Adrenal gland (tissue), 12 donors: ENCODE data around the gene PPP6C. TPM values are rescaled to one million over a fixed set of nuclear protein-coding genes. Genes with fewer than 3 reads are reported as not detected.
"Not testable (repeated sequence)": the region's sequence is repeated elsewhere in the genome, so short reads cannot be mapped to it uniquely, and the experiment has no call there.

Experiments
- DNase-seq, 7 donors: peaks; one replicate each; pipeline ENCODE4 v3.0.0-alpha.2; 2019 to 2020
- H3K27ac ChIP-seq, 5 donors: fragments of 200-600 bp; sonication (generic) in 4 of 5; 1 replicate in 3 of 5; 2 replicates in 2 of 5; pipeline versions ENCODE4 v1.5.1 to v1.8.0; 2016 to 2020; ENCODE audit warnings: mild to moderate bottlenecking in 1 of 5
- H3K27me3 ChIP-seq: fragments of 200-600 bp; 2 replicates; pipeline ENCODE4 v1.8.0; 2021
- H3K36me3 ChIP-seq, 2 donors: fragments of 200-600 bp; replicated peaks in 1 of 2; 1 replicate in 1 of 2; 2 replicates in 1 of 2; pipeline versions ENCODE4 v1.5.1 to v1.8.0; 2018 to 2022
- H3K4me1 ChIP-seq, 2 donors: fragments of 200-600 bp; replicated peaks in 1 of 2; 1 replicate in 1 of 2; 2 replicates in 1 of 2; pipeline versions ENCODE4 v1.5.1 to v1.8.0; 2018 to 2021
- H3K4me3 ChIP-seq, 4 donors: fragments of 200-600 bp; sonication (generic) in 3 of 4; one replicate each; pipeline ENCODE4 v1.5.1; 2016 to 2018
- H3K9me3 ChIP-seq, 3 donors: fragments of 200-600 bp; sonication (generic) in 1 of 3; replicated peaks in 1 of 3; 1 replicate in 2 of 3; 2 replicates in 1 of 3; pipeline versions ENCODE4 v1.5.1 to v1.8.0; 2016 to 2021
- POLR2A ChIP-seq, 2 donors: fragments of 450-650 bp; IDR thresholded peaks; one replicate each; pipeline ENCODE4 v1.6.1; 2017; ENCODE audit warnings: antibody characterized with exemption in 2 of 2, mild to moderate bottlenecking in 2 of 2, moderate library complexity in 1 of 2
- WGBS, 4 donors: extraction: QIAGEN DNeasy Blood & Tissue Kit in 2 of 4; methylation state at CpG; one replicate each; pipeline versions ENCODE4 v1.1.5 to v1.1.7; 2013 to 2017; 5-methylcytosine and 5-hydroxymethylcytosine counted together
- intact Hi-C, 2 donors: fragments of 100-400 bp; cut with DNase I; formaldehyde crosslinking; loops; one replicate each; pipeline versions ENCODE4 v1.14.1 to v1.15.0; 2022 to 2023
- polyA plus RNA-seq, 3 donors: library from polyadenylated mRNA; stranded (reverse); fragments of 200-250 nt in 2 of 3; fragments of 350-450 nt in 1 of 3; fragmentation: Illumina TruSeq in 1 of 3; extraction: RNeasy Lipid Tissue Mini Kit (QIAGEN cat#74804) in 1 of 3; gene quantifications; one replicate each; pipeline ENCODE4 v1.2.3, GENCODE V29; 2013 to 2014
- total RNA-seq, 9 donors: library from RNA; depleted of rRNA in 4 of 9; stranded (reverse); fragments of >200 nt in 4 of 9; fragments of 120-200 nt in 1 of 9; fragmentation: NEBNext Ultra II Directional in 1 of 9; extraction: Animal tissue kit (Norgen Biotek cat#: 25700) in 1 of 9; gene quantifications; one replicate each; pipeline versions ENCODE4 v1.1.0 to v1.2.4, GENCODE V29; 2013 to 2023
- TF ChIP-seq, protein P1 (sequence below), 6 experiments: fragments of 450-650 bp in 4 of 6; fragments of 200-600 bp in 2 of 6; sonication (generic) in 1 of 6; IDR thresholded peaks; 1 replicate in 5 of 6; 2 replicates in 1 of 6; pipeline versions ENCODE4 v1.5.1 to v1.8.0; 2016 to 2021; ENCODE audit warnings: antibody characterized with exemption in 6 of 6, mild to moderate bottlenecking in 2 of 6, moderate library complexity in 1 of 6
- donor health status: healthy with polysubstance abuse.
- donor health status: Bipolar disorder and iron deficiency.
- donor health status: DM: yes; HTN: yes; CAD: no.
- donor health status: DM: no; HTN: no; CAD: no.
- donor health status: DM: no; HTN: no; CAD: no.
- donor health status: DM: yes; HTN: yes; CAD: no.

Gene PPP6C
- total and polyA plus RNA-seq, 12 donors = 15.9 to 71.1 (median 46.3) TPM

DNA sequence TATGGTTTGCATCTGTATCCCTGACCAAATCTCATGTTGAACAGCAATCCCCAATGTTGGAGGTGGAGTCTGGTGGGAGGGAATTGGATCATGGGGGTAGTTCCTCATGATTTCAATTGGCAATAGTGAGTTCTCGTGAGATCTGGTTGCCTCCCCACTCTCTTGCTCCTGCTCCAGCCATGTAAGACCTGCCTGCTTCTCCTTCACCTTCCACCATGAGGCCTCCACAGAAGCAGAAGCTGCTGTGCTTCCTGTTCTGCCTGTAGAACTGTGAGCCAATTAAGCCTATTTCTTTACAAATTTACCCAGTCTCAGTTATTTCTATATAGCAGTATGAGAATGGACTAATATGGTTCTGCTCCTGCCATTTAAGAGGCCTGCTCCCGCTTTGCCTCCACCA, 79.1 kb downstream of the PPP6C start:
- TF ChIP-seq, protein P1, sequence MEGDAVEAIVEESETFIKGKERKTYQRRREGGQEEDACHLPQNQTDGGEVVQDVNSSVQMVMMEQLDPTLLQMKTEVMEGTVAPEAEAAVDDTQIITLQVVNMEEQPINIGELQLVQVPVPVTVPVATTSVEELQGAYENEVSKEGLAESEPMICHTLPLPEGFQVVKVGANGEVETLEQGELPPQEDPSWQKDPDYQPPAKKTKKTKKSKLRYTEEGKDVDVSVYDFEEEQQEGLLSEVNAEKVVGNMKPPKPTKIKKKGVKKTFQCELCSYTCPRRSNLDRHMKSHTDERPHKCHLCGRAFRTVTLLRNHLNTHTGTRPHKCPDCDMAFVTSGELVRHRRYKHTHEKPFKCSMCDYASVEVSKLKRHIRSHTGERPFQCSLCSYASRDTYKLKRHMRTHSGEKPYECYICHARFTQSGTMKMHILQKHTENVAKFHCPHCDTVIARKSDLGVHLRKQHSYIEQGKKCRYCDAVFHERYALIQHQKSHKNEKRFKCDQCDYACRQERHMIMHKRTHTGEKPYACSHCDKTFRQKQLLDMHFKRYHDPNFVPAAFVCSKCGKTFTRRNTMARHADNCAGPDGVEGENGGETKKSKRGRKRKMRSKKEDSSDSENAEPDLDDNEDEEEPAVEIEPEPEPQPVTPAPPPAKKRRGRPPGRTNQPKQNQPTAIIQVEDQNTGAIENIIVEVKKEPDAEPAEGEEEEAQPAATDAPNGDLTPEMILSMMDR (IDR thresholded peaks at IDR 0.05) = no peak
- no peak for TF ChIP-seq POLR2A (IDR thresholded peaks at IDR 0.05)
- Histone ChIP-seq H3K4me3 (no peak overlapping the region), H3K9me3 (peaks cover 0 to 4% (median 0%) of the 10 kb centered on the region in 3 donors), H3K4me1 (peaks cover 0 to 5% of the 10 kb centered on the region in 2 donors), H3K36me3 (no peaks in the 10 kb centered on the region), H3K27me3 (no peaks in the 10 kb centered on the region), H3K27ac (no peak overlapping the region)
- intact Hi-C loops = no loop called here
- DNase-seq = no peak
- WGBS, 4 donors = 92 to 100% (median 100%) methylated on average over 2 of the region's 2 CpGs

GRCh38 chr9:125108541-125108940, 81.1 kb downstream of the PPP6C start:
- H3K27ac ChIP-seq, H3K36me3 ChIP-seq, H3K27me3 ChIP-seq, H3K9me3 ChIP-seq, intact Hi-C loops, DNase-seq, H3K4me3 ChIP-seq, H3K4me1 ChIP-seq: not testable (repeated sequence)
- WGBS, 4 donors = 95 to 98% (median 97%) methylated on average over 4 to 24 of the region's 33 CpGs

GRCh38 chr9:125106285-125106893, 83.2 kb downstream of the PPP6C start:
- H3K36me3 ChIP-seq = no peaks in the 10 kb centered on the region
- H3K27ac ChIP-seq = peak overlapping the region in 1 of 5 donors; percentile 12
- no peaks in the 10 kb centered on the region for H3K27me3 ChIP-seq
- no peak overlapping the region for H3K4me3 ChIP-seq
- no peak for DNase-seq
- TF ChIP-seq, protein P1 (IDR thresholded peaks at IDR 0.05) = no peak
- TF ChIP-seq POLR2A (IDR thresholded peaks at IDR 0.05) = no peak
- peaks cover 0 to 5% of the 10 kb centered on the region in 2 donors for H3K4me1 ChIP-seq
- intact Hi-C loops = no loop called here
- no peaks in the 10 kb centered on the region for H3K9me3 ChIP-seq

DNA sequence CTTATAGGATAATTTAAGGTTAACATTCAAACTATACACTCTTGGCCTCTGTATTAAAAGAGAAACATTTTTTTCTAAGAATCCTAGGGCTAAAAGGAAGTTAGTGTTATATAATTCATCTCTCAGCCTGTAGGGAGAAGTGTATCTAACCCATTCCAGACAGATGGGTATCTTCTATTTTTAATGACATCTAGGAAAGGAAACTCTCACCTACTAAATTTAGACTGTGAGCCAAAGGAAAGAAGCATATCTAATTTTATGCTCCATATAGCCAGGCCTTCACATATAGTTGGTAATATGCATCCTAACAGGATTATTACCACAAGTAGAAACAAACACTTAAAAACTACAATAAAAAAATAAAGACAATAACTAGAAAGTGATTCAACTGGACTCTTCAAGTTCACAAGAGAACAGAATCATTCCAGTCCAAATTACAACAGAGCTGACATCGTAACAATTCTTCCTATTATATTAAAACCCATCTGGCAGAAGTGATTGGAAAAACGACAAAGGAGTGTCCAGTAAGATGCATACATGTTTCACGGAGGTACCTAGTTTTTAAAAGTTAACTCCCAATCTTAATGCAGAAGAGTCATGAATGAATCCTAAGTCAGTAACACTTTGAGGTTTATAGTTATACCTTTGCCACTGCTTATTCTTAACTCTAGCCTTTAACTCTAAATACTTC, 85.7 kb downstream of the PPP6C start:
- H3K27me3 ChIP-seq = no peaks in the 10 kb centered on the region
- intact Hi-C loops = no loop called here
- 67 to 83% (median 79%) methylated on average over 3 of the region's 3 CpGs for WGBS, 4 donors
- no peak for TF ChIP-seq POLR2A (IDR thresholded peaks at IDR 0.05)
- no peak for DNase-seq
- no peaks in the 10 kb centered on the region for H3K36me3 ChIP-seq
- H3K4me1 ChIP-seq = peaks cover 0 to 5% of the 10 kb centered on the region in 2 donors
- H3K9me3 ChIP-seq = no peaks in the 10 kb centered on the region
- H3K27ac ChIP-seq = no peak overlapping the region
- no peak overlapping the region for H3K4me3 ChIP-seq

- no peak for TF ChIP-seq POLR2A (IDR thresholded peaks at IDR 0.05)
- TF ChIP-seq, protein P1 (IDR thresholded peaks at IDR 0.05) = no peak
- Histone ChIP-seq H3K36me3 (no peaks in the 10 kb centered on the region), H3K4me1 (peaks cover 0 to 5% of the 10 kb centered on the region in 2 donors), H3K27me3 (no peaks in the 10 kb centered on the region), H3K4me3 (no peak overlapping the region), H3K9me3 (no peaks in the 10 kb centered on the region), H3K27ac (no peak overlapping the region)
- no peak for DNase-seq
- intact Hi-C loops = no loop called here
- WGBS, 4 donors = 100% methylated on average over 1 of the region's 1 CpG
These were observed 86.6 kb downstream of the PPP6C start for GRCh38 chr9:125103021-125103420.
